Neural progenitor cell (in vitro differentiated cells): ENCODE data around the gene SNUPN.
"Not testable (repeated sequence)": the region's sequence is repeated elsewhere in the genome, so short reads cannot be mapped to it uniquely, and the experiment has no call there.

Source experiments
- EZH2 ChIP-seq: fragments of 200-600 bp; sonication (generic); IDR thresholded peaks from 2 replicates; pipeline ENCODE4 v1.6.1; 2017; ENCODE audit warnings: antibody characterized with exemption, mild to moderate bottlenecking, moderate library complexity
- EZH2phosphoT487 ChIP-seq: fragments of 200-600 bp; sonication (generic); IDR thresholded peaks from 2 replicates; pipeline ENCODE4 v1.6.1; 2017; ENCODE audit warnings: antibody characterized with exemption
- TF ChIP-seq, protein P1 (sequence below): fragments of 200-600 bp; sonication (generic); IDR thresholded peaks from 2 replicates; pipeline ENCODE4 v1.5.1; 2017; ENCODE audit warnings: antibody characterized with exemption, mild to moderate bottlenecking

GRCh38 chr15:75582943-75583342, 42.6 kb downstream of the SNUPN start:
- TF ChIP-seq, protein P1, sequence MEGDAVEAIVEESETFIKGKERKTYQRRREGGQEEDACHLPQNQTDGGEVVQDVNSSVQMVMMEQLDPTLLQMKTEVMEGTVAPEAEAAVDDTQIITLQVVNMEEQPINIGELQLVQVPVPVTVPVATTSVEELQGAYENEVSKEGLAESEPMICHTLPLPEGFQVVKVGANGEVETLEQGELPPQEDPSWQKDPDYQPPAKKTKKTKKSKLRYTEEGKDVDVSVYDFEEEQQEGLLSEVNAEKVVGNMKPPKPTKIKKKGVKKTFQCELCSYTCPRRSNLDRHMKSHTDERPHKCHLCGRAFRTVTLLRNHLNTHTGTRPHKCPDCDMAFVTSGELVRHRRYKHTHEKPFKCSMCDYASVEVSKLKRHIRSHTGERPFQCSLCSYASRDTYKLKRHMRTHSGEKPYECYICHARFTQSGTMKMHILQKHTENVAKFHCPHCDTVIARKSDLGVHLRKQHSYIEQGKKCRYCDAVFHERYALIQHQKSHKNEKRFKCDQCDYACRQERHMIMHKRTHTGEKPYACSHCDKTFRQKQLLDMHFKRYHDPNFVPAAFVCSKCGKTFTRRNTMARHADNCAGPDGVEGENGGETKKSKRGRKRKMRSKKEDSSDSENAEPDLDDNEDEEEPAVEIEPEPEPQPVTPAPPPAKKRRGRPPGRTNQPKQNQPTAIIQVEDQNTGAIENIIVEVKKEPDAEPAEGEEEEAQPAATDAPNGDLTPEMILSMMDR, result not testable (repeated sequence)
- TF ChIP-seq EZH2, EZH2phosphoT487: not testable (repeated sequence)
